ENCODE results near the gene CCDC169.
"Not testable (repeated sequence)": the region's sequence is repeated elsewhere in the genome, so short reads cannot be mapped to it uniquely, and the experiment has no call there.

Gene CCDC169

GRCh38 chr13:36331280-36331679 is 33.7 kb upstream of the CCDC169 start:
- H3K27ac ChIP-seq (ENCODE audit: insufficient read depth in 1 of 2, low read depth in 1 of 2, low read length in 2 of 2, poor library complexity in 1 of 2, severe bottlenecking in 2 of 2): no peak overlapping the region
- CTCF ChIA-PET: interaction anchor here (1.1 to 2.3 kb wide), 3 partner anchors 10 to 90 kb away, joined by 3 to 8 read pairs (median 6); no protein-coding TSS in a partner anchor
- POLR2A ChIA-PET: no interaction called here
- H3K4me3 ChIP-seq (ENCODE audit: control insufficient read depth in 1 of 7, extremely low read depth in 1 of 7, insufficient read depth in 4 of 7, low read depth in 2 of 7, low read length in 6 of 7): no peak overlapping the region
- DNase-seq: no peak
- 100% methylated on average over 3 of the region's 4 CpGs for WGBS (ENCODE audit: insufficient coverage)
- no peaks in the 10 kb centered on the region for H3K9me3 ChIP-seq (ENCODE audit: control extremely low read depth in 1 of 5, control insufficient read depth in 4 of 5, insufficient read depth in 2 of 5, low read depth in 1 of 5, low read length in 4 of 5)
- H3K36me3 ChIP-seq (ENCODE audit: control insufficient read depth in 4 of 4, insufficient read depth in 4 of 4, low read length in 3 of 4): peaks cover 11 to 73% (median 39%) of the 10 kb centered on the region in 4 experiments
- peaks cover 0 to 8% (median under 1%) of the 10 kb centered on the region in 4 experiments for H3K4me1 ChIP-seq (ENCODE audit: control extremely low read depth in 1 of 4, control insufficient read depth in 4 of 4, insufficient read depth in 4 of 4, low read length in 3 of 4)
- H3K27me3 ChIP-seq (replicated peaks in 2 of 5; ENCODE audit: control insufficient read depth in 4 of 5, insufficient read depth in 5 of 5, low read length in 4 of 5): no peaks in the 10 kb centered on the region

GRCh38 chr13:36329361-36329760 is 31.7 kb upstream of the CCDC169 start:
- no peak overlapping the region for H3K27ac ChIP-seq (ENCODE audit: insufficient read depth in 1 of 2, low read depth in 1 of 2, low read length in 2 of 2, poor library complexity in 1 of 2, severe bottlenecking in 2 of 2)
- H3K4me3 ChIP-seq (ENCODE audit: control insufficient read depth in 1 of 7, extremely low read depth in 1 of 7, insufficient read depth in 4 of 7, low read depth in 2 of 7, low read length in 6 of 7): no peak overlapping the region
- no peak for DNase-seq
- H3K4me1 ChIP-seq (ENCODE audit: control extremely low read depth in 1 of 4, control insufficient read depth in 4 of 4, insufficient read depth in 4 of 4, low read length in 3 of 4): peaks cover 0 to 11% (median 0%) of the 10 kb centered on the region in 4 experiments
- 100% methylated on average over 1 of the region's 4 CpGs for WGBS (ENCODE audit: insufficient coverage)
- H3K36me3 ChIP-seq (ENCODE audit: control insufficient read depth in 4 of 4, insufficient read depth in 4 of 4, low read length in 3 of 4): peaks cover 19 to 73% (median 45%) of the 10 kb centered on the region in 4 experiments
- H3K27me3 ChIP-seq (replicated peaks in 2 of 5; ENCODE audit: control insufficient read depth in 4 of 5, insufficient read depth in 5 of 5, low read length in 4 of 5): no peaks in the 10 kb centered on the region
- ChIA-PET POLR2A (no interaction called here), CTCF (interaction anchor here (2.1 kb wide), 1 partner anchor 12 kb away, joined by 6 read pairs; no protein-coding TSS in a partner anchor)
- no peaks in the 10 kb centered on the region for H3K9me3 ChIP-seq (ENCODE audit: control extremely low read depth in 1 of 5, control insufficient read depth in 4 of 5, insufficient read depth in 2 of 5, low read depth in 1 of 5, low read length in 4 of 5)

GRCh38 chr13:36328821-36329220 is 31.2 kb upstream of the CCDC169 start:
- peaks cover 21 to 73% (median 45%) of the 10 kb centered on the region in 4 experiments for H3K36me3 ChIP-seq (ENCODE audit: control insufficient read depth in 4 of 4, insufficient read depth in 4 of 4, low read length in 3 of 4)
- DNase-seq: no peak
- H3K27ac ChIP-seq (ENCODE audit: insufficient read depth in 1 of 2, low read depth in 1 of 2, low read length in 2 of 2, poor library complexity in 1 of 2, severe bottlenecking in 2 of 2): no peak overlapping the region
- H3K4me1 ChIP-seq (ENCODE audit: control extremely low read depth in 1 of 4, control insufficient read depth in 4 of 4, insufficient read depth in 4 of 4, low read length in 3 of 4): peaks cover 0 to 10% (median 0%) of the 10 kb centered on the region in 4 experiments
- POLR2A ChIA-PET: no interaction called here
- H3K27me3 ChIP-seq (replicated peaks in 2 of 5; ENCODE audit: control insufficient read depth in 4 of 5, insufficient read depth in 5 of 5, low read length in 4 of 5): no peaks in the 10 kb centered on the region
- no peak overlapping the region for H3K4me3 ChIP-seq (ENCODE audit: control insufficient read depth in 1 of 7, extremely low read depth in 1 of 7, insufficient read depth in 4 of 7, low read depth in 2 of 7, low read length in 6 of 7)
- 94% methylated on average over 2 of the region's 2 CpGs for WGBS (ENCODE audit: insufficient coverage)
- CTCF ChIA-PET: no interaction called here
- no peaks in the 10 kb centered on the region for H3K9me3 ChIP-seq (ENCODE audit: control extremely low read depth in 1 of 5, control insufficient read depth in 4 of 5, insufficient read depth in 2 of 5, low read depth in 1 of 5, low read length in 4 of 5)

GRCh38 chr13:36325912-36326311 is 28.3 kb upstream of the CCDC169 start:
- WGBS (ENCODE audit: insufficient coverage): no CpG with 5 or more reads among the region's 1 CpG
- Histone ChIP-seq H3K27me3 (replicated peaks in 2 of 5; ENCODE audit: control insufficient read depth in 4 of 5, insufficient read depth in 5 of 5, low read length in 4 of 5) (no peaks in the 10 kb centered on the region), H3K9me3 (ENCODE audit: control extremely low read depth in 1 of 5, control insufficient read depth in 4 of 5, insufficient read depth in 2 of 5, low read depth in 1 of 5, low read length in 4 of 5) (no peaks in the 10 kb centered on the region), H3K27ac (ENCODE audit: insufficient read depth in 1 of 2, low read depth in 1 of 2, low read length in 2 of 2, poor library complexity in 1 of 2, severe bottlenecking in 2 of 2) (no peak overlapping the region), H3K36me3 (ENCODE audit: control insufficient read depth in 4 of 4, insufficient read depth in 4 of 4, low read length in 3 of 4) (peaks cover 22 to 84% (median 51%) of the 10 kb centered on the region in 4 experiments), H3K4me3 (ENCODE audit: control insufficient read depth in 1 of 7, extremely low read depth in 1 of 7, insufficient read depth in 4 of 7, low read depth in 2 of 7, low read length in 6 of 7) (no peak overlapping the region), H3K4me1 (ENCODE audit: control extremely low read depth in 1 of 4, control insufficient read depth in 4 of 4, insufficient read depth in 4 of 4, low read length in 3 of 4) (peaks cover 0 to 4% (median 1%) of the 10 kb centered on the region in 4 experiments)
- ChIA-PET CTCF (interaction anchor here (1.1 to 1.2 kb wide), 2 partner anchors 21 to 42 kb away, joined by 3 read pairs; no protein-coding TSS in a partner anchor), POLR2A (no interaction called here)
- DNase-seq: no peak

- H3K27me3 ChIP-seq (replicated peaks in 2 of 5; ENCODE audit: control insufficient read depth in 4 of 5, insufficient read depth in 5 of 5, low read length in 4 of 5); H3K9me3 ChIP-seq (ENCODE audit: control extremely low read depth in 1 of 5, control insufficient read depth in 4 of 5, insufficient read depth in 2 of 5, low read depth in 1 of 5, low read length in 4 of 5); H3K27ac ChIP-seq (ENCODE audit: insufficient read depth in 1 of 2, low read depth in 1 of 2, low read length in 2 of 2, poor library complexity in 1 of 2, severe bottlenecking in 2 of 2); DNase-seq; H3K4me3 ChIP-seq (ENCODE audit: control insufficient read depth in 1 of 7, extremely low read depth in 1 of 7, insufficient read depth in 4 of 7, low read depth in 2 of 7, low read length in 6 of 7); POLR2A ChIA-PET; H3K4me1 ChIP-seq (ENCODE audit: control extremely low read depth in 1 of 4, control insufficient read depth in 4 of 4, insufficient read depth in 4 of 4, low read length in 3 of 4): not testable (repeated sequence)
- H3K36me3 ChIP-seq (ENCODE audit: control insufficient read depth in 4 of 4, insufficient read depth in 4 of 4, low read length in 3 of 4): peaks cover 22 to 75% (median 48%) of the 10 kb centered on the region in 4 experiments
- 100% methylated on average over 1 of the region's 5 CpGs for WGBS (ENCODE audit: insufficient coverage)
- CTCF ChIA-PET: interaction anchor here (1.1 to 1.3 kb wide), 2 partner anchors 9 to 22 kb away, joined by 3 read pairs; no protein-coding TSS in a partner anchor
Observed at GRCh38 chr13:36324881-36325280, 27.3 kb upstream of the CCDC169 start.

GRCh38 chr13:36323951-36324566 is 26.4 kb upstream of the CCDC169 start:
- no peak overlapping the region for H3K27ac ChIP-seq (ENCODE audit: insufficient read depth in 1 of 2, low read depth in 1 of 2, low read length in 2 of 2, poor library complexity in 1 of 2, severe bottlenecking in 2 of 2)
- peaks cover 0 to 8% (median 2%) of the 10 kb centered on the region in 4 experiments for H3K4me1 ChIP-seq (ENCODE audit: control extremely low read depth in 1 of 4, control insufficient read depth in 4 of 4, insufficient read depth in 4 of 4, low read length in 3 of 4)
- ChIA-PET CTCF (interaction anchor here (1.3 kb wide), 1 partner anchor 8 kb away, joined by 3 read pairs; no protein-coding TSS in a partner anchor), POLR2A (no interaction called here)
- H3K27me3 ChIP-seq (replicated peaks in 2 of 5; ENCODE audit: control insufficient read depth in 4 of 5, insufficient read depth in 5 of 5, low read length in 4 of 5): no peaks in the 10 kb centered on the region
- no peaks in the 10 kb centered on the region for H3K9me3 ChIP-seq (ENCODE audit: control extremely low read depth in 1 of 5, control insufficient read depth in 4 of 5, insufficient read depth in 2 of 5, low read depth in 1 of 5, low read length in 4 of 5)
- 100% methylated on average over 1 of the region's 1 CpG for WGBS (ENCODE audit: insufficient coverage)
- H3K36me3 ChIP-seq (ENCODE audit: control insufficient read depth in 4 of 4, insufficient read depth in 4 of 4, low read length in 3 of 4): peaks cover 20 to 67% (median 44%) of the 10 kb centered on the region in 4 experiments
- no peak for DNase-seq
- H3K4me3 ChIP-seq (ENCODE audit: control insufficient read depth in 1 of 7, extremely low read depth in 1 of 7, insufficient read depth in 4 of 7, low read depth in 2 of 7, low read length in 6 of 7): no peak overlapping the region

GRCh38 chr13:36323408-36323807 is 25.8 kb upstream of the CCDC169 start:
- ChIA-PET CTCF (interaction anchor here (1.3 kb wide), 1 partner anchor 7 kb away, joined by 3 read pairs; no protein-coding TSS in a partner anchor), POLR2A (no interaction called here)
- Histone ChIP-seq H3K27ac (ENCODE audit: insufficient read depth in 1 of 2, low read depth in 1 of 2, low read length in 2 of 2, poor library complexity in 1 of 2, severe bottlenecking in 2 of 2) (no peak overlapping the region), H3K27me3 (replicated peaks in 2 of 5; ENCODE audit: control insufficient read depth in 4 of 5, insufficient read depth in 5 of 5, low read length in 4 of 5) (no peaks in the 10 kb centered on the region), H3K4me3 (ENCODE audit: control insufficient read depth in 1 of 7, extremely low read depth in 1 of 7, insufficient read depth in 4 of 7, low read depth in 2 of 7, low read length in 6 of 7) (no peak overlapping the region), H3K4me1 (ENCODE audit: control extremely low read depth in 1 of 4, control insufficient read depth in 4 of 4, insufficient read depth in 4 of 4, low read length in 3 of 4) (peaks cover 0 to 8% (median 2%) of the 10 kb centered on the region in 4 experiments), H3K9me3 (ENCODE audit: control extremely low read depth in 1 of 5, control insufficient read depth in 4 of 5, insufficient read depth in 2 of 5, low read depth in 1 of 5, low read length in 4 of 5) (no peaks in the 10 kb centered on the region), H3K36me3 (ENCODE audit: control insufficient read depth in 4 of 4, insufficient read depth in 4 of 4, low read length in 3 of 4) (peaks cover 19 to 61% (median 40%) of the 10 kb centered on the region in 4 experiments)
- no CpG with 5 or more reads among the region's 3 CpGs for WGBS (ENCODE audit: insufficient coverage)
- DNase-seq: no peak
